Effector memory CD8-positive, alpha-beta T cell (primary cell): ENCODE measurements around the gene RPS27.

ENCODE experiments used
- ATAC-seq: fragments of 150-1000 bp; cut with Tn5 transposase; replicated peaks from 2 replicates; pipeline ENCODE4 v1.10.0; 2021; ENCODE audit warnings: mild to moderate bottlenecking, moderate library complexity
- DNase-seq, 3 experiments: peaks; one replicate each; pipeline ENCODE4 v3.0.0; 2021
- H3K27ac Mint-ChIP-seq, 2 donors: one replicate each; pipeline ENCODE4 v1.8.0; 2022; ENCODE audit warnings: mild to moderate bottlenecking in 2 of 2, mixed read lengths in 2 of 2, moderate library complexity in 2 of 2
- H3K27me3 Mint-ChIP-seq, 2 donors: one replicate each; pipeline ENCODE4 v1.8.0; 2022; ENCODE audit warnings: mixed read lengths in 2 of 2
- H3K36me3 Mint-ChIP-seq: one replicate; pipeline ENCODE4 v1.8.0; 2022; ENCODE audit warnings: mild to moderate bottlenecking, moderate library complexity, mixed read lengths; ENCODE audit not compliant: insufficient read depth
- H3K4me1 Mint-ChIP-seq, 2 donors: one replicate each; pipeline ENCODE4 v1.8.0; 2022; ENCODE audit warnings: low read depth in 2 of 2, mixed read lengths in 2 of 2
- H3K4me3 Mint-ChIP-seq, 2 donors: one replicate each; pipeline ENCODE4 v1.8.0; 2022; ENCODE audit warnings: mild to moderate bottlenecking in 2 of 2, mixed read lengths in 2 of 2, moderate library complexity in 2 of 2
- H3K9me3 Mint-ChIP-seq, 2 donors: one replicate each; pipeline ENCODE4 v1.8.0; 2022; ENCODE audit warnings: mixed read lengths in 2 of 2
- total RNA-seq, 9 experiments: gene quantifications; one replicate each; lab custom pipeline; 2026; lab: John Stamatoyannopoulos, UW

Gene RPS27
- total RNA-seq = 879 to 2,277 (median 1,238) reads per million in 9 experiments

DNA sequence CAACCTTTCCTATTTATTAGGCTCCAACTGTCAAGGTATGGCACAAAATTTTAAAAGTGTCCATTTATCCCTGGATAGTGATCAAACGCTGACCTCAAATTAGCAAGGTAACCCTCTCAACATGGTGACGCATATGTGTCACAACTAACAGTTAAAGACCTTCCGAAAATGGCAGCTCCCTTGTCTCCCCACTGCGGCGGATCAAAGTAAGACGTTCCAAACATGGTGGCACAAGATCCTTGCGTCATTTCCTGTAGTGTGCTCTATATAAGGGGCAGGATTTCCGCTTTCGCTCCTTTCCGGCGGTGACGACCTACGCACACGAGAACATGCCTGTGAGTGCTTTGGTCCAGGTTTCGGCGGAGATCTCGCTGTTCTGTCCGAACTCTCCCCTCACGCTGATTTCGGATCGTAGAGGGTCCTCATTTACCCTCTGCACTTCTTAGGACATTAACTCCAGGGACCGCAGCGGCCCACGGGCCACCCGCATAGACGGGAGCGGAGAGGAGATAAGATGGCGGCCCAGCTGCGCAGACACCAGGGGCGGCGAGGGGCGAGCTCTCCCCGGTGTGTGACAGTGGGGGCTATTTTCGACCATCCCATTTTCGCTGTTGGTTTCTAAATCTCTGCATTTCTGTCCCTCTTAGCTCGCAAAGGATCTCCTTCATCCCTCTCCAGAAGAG, at the start of gene RPS27:
Gene RPS27, plus strand, starts transcription at position 295 of the 683 bp plus-strand sequence. Its CDS starts 35 bp downstream, at position 330.
- ATAC-seq = peak; percentile 89
- H3K27ac Mint-ChIP-seq = peak within 1 kb of the TSS; percentile 96 to 100
- peak within 1 kb of the TSS; percentile 88 to 97 for H3K4me3 Mint-ChIP-seq
- peaks cover 34 to 36% of the 10 kb centered on the region in 2 donors for H3K4me1 Mint-ChIP-seq
- H3K9me3 Mint-ChIP-seq = no peaks in the 10 kb centered on the region
- peaks cover 0 to 5% of the 10 kb centered on the region in 2 donors for H3K27me3 Mint-ChIP-seq
- H3K36me3 Mint-ChIP-seq = peaks cover 54% of the 10 kb centered on the region
- peak; percentile 86 to 89 (median 86) for DNase-seq

DNA sequence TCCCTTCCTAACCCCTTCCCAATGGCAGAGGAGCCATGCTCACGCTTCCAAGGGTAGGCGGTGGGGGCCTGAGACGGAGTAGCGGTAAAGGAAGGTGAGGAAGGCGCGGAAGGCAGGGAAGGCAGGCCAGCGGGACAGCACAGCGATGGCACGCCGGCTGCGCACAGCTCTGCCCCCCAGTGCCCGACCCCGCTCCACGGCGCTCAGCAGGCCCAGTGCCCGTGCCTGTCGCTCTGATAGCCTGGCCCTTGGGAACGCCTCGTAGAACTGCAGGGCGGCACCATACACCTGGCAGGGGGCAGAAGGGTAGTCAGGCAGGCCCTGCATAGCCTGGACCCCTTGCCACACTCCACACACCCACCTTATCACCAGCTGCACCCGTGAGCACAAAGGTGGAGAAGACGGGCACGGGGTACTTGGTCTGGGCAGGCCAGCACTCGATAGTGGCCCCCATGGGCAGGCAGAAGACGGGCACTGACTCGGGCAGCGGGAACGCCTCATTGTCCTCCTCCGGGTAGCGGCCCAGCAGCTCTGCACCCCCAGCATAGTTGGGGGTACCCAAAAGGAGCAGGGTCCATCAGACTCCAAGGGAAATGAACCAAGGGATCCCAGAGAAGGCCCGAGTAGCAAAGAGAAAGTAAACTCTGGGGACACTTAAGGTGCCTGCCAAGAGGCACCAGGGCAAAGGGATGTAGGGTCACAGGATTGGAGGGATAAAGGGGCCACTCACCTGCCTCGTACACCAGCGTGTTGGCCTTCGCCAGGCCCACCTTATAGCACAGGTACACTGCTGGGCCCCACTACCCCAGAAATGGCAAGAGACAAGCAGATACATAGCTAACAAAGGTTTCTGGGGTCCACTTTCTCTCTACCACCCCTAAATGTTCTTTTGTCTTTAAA, 48.5 kb upstream of the RPS27 start:
- no peak for ATAC-seq
- Mint-ChIP-seq H3K4me1 (peaks cover 56 to 59% of the 10 kb centered on the region in 2 donors), H3K4me3 (peak overlapping the region in 1 of 2 donors; percentile 93), H3K27me3 (no peaks in the 10 kb centered on the region), H3K9me3 (no peaks in the 10 kb centered on the region), H3K27ac (peak overlapping the region; percentile 84 to 96), H3K36me3 (peaks cover 66% of the 10 kb centered on the region)
- no peak for DNase-seq

DNA sequence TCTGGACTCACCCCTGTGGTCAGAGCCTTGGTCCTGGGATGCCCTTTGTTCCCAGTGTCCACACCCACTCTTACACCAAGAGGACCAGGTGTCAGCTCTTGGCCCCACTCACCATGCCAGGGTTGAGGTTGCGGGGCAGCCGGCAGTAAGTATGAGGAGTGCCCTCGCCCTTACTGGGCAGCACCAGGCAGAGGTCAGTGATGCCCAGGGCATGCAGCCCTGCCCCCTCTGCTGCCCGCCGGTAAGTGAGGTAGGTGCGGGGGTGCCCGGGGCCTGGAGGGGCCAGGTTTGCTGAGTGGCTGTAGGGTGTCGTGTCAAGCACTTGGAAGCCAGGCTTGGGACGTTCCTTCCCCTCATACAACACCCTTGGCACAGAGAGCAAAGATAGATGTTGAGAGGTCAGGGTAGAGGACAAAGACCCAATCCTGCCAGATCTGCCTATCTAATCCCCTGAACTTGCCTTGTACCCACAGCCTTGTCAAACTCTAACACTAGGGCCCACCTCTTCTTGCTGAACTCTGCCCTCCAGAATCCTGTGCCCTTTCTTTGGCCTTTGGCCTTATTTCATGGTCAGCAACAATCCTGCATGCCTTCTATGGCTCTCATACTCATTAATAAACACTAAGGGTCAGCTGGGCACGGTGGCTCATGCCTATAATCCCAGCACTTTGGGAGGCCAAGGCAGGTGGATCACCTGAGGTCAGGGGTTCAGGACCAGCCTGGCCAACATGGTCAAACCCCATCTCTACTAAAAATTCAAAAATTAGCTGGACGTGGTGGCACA, 47.6 kb upstream of the RPS27 start:
- Mint-ChIP-seq H3K4me3 (peak overlapping the region; percentile 93 to 94), H3K4me1 (peaks cover 54 to 57% of the 10 kb centered on the region in 2 donors), H3K9me3 (no peaks in the 10 kb centered on the region)

DNA sequence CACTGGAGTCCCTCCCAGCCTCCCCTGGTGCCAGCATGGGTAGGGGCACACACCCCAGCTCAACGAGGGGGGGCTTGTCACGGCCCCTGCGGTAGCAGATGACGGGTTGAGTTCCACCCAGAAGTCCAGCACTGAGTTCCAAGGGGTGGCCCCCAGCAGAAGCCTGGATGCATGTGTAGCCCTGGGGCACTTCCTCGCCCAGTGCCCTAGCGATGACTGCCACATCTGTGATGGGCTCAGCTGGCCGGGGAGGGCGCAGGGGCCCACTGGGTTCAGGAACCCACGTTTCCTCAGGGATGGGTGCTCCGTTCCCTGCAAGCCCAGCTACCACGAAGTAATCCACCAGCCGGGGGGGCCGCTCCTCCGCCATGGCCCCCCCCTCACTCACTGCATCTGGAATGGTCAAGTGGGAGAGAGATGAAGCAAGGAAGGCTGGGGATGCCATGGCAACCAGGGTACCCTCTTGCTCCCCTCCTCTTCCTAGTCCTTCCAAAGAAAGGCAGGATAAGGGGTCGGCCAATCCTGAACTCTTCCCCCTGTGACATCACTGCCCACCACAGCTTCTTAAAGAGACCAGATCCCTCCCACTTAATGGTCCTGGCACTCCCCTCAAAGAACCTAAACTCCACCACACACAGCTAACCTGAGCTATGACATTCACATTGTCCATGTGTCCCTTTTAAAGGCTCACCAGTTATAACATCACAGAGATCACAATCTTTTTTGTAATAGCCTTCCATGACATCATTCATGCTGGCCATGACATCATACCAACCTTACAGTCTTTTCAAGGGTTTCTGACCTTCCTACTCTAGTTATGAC, 46.3 kb upstream of the RPS27 start:
- ATAC-seq = no peak
- H3K4me3 Mint-ChIP-seq = peak overlapping the region; percentile 93 to 94
- H3K36me3 Mint-ChIP-seq = peaks cover 65% of the 10 kb centered on the region
- peak overlapping the region; percentile 96 to 97 for H3K27ac Mint-ChIP-seq
- peaks cover 55% of the 10 kb centered on the region in 2 donors for H3K4me1 Mint-ChIP-seq
- H3K9me3 Mint-ChIP-seq = no peaks in the 10 kb centered on the region
- H3K27me3 Mint-ChIP-seq = no peaks in the 10 kb centered on the region
- peak in 1 of 3 experiments; percentile 23 for DNase-seq

More for the DNA sequence above, 47.6 kb upstream of the RPS27 start:
- Mint-ChIP-seq H3K27ac (peak overlapping the region; percentile 84 to 96), H3K36me3 (peaks cover 66% of the 10 kb centered on the region), H3K27me3 (no peaks in the 10 kb centered on the region)
- DNase-seq = no peak
- no peak for ATAC-seq

DNA sequence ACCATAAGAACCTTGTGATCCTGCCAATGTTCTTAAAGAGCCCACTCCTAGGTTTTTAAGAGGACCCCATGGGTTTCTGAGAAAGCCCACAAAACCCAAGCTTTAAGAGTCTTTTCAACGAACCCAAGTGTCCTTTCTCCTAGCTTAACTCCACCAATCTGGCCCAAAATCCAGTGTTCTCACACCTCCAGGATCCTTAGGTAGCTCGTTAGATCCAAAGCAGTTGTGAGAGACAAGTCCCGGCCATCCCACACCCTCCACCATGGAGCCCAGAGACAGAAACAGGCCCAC, 45.8 kb upstream of the RPS27 start:
- Mint-ChIP-seq H3K4me1 (peaks cover 49 to 50% of the 10 kb centered on the region in 2 donors), H3K27ac (peak overlapping the region; percentile 96 to 97), H3K4me3 (peak overlapping the region; percentile 93 to 94), H3K27me3 (no peaks in the 10 kb centered on the region), H3K9me3 (no peaks in the 10 kb centered on the region), H3K36me3 (peaks cover 60% of the 10 kb centered on the region)
- DNase-seq (no peak), ATAC-seq (no peak)

GRCh38 chr1:153945131-153945794, 45.3 kb upstream of the RPS27 start:
- peak; percentile 75 for ATAC-seq
- peak overlapping the region; percentile 93 to 94 for H3K4me3 Mint-ChIP-seq
- no peaks in the 10 kb centered on the region for H3K27me3 Mint-ChIP-seq
- DNase-seq = peak; percentile 79 to 84 (median 83)
- no peaks in the 10 kb centered on the region for H3K9me3 Mint-ChIP-seq
- peaks cover 45 to 46% of the 10 kb centered on the region in 2 donors for H3K4me1 Mint-ChIP-seq
- H3K36me3 Mint-ChIP-seq = peaks cover 63% of the 10 kb centered on the region
- H3K27ac Mint-ChIP-seq = peak overlapping the region; percentile 96 to 97

DNA sequence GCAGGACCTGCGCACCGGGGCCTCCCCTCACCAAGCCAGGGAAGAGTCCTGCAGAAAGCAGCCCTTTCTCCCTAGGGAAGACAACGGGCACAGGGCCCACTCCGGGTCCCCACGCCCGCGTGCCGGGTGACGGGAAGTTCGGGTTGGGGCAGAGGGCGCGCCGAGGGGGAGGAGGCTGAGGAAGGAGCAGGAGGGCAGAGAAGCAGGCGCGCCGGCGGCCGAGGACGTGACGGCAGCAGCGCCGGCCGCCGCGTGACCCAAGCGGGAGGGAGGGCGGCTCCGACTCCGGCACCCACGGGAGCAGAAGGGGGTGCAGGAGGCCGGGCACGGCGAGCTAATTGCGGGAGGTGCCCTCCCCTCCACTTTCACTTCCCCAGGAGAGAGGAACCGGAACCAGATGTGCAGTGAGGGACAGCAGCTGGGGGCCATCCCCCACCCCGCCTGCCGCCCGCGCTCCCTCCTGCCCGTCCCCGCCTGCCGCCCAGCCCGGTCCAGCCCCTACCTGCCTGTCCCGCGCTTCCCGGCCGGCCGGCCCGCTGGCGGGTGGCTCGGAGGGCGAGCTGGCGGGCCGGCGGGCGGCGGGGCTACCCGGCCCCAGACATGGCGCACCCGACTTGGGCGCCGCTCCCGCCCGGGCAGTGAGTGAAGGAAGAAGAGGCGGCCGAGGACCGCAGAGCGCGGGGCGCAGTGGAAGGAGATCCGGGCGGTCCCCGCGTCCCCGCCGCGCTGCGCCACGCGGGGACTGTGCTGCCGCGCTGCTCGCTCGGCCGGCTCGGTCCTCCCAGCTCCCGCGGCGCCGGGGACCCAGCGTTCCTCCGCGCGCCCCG, 44.6 kb upstream of the RPS27 start:
- no peaks in the 10 kb centered on the region for H3K27me3 Mint-ChIP-seq
- peak overlapping the region; percentile 93 to 94 for H3K4me3 Mint-ChIP-seq
- no peaks in the 10 kb centered on the region for H3K9me3 Mint-ChIP-seq
- peaks cover 70% of the 10 kb centered on the region for H3K36me3 Mint-ChIP-seq
- peaks cover 43 to 44% of the 10 kb centered on the region in 2 donors for H3K4me1 Mint-ChIP-seq
- DNase-seq = peak; percentile 72 to 75 (median 74)
- H3K27ac Mint-ChIP-seq = peak overlapping the region; percentile 96 to 97
- ATAC-seq = peak; percentile 67

DNA sequence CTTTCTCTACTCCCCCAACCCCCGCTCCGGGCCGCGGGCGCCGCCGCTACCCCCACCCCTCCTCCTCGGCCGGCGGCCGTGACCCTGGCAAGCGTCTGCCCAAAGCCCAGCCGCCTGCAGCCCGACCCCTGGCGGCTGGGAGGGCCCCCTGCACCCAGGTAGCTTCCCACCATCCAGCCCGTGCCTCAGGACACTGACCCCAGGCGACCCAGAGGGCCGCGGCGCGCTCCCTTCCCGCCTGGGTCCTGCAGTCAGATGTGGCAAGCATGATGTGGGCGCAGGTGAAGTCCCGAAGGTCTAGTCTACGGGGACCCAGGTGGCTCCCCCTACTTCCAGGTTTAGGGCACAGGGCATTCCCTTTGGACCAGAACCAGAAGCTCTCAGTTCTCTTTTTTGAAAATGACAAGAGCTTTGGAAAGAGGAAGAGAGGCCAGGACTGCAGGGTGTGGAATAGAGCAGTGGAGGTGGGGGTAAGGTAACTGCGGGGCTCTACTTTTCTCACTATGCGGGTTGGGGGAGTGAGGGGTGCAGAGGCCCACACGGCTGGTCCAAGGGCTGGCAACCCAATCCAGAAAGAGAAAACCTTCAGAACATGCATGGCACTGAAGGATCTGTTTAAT, 43.8 kb upstream of the RPS27 start, which contains the start of gene DENND4B:
Gene DENND4B, minus strand, starts transcription at position 97 of the 620 bp plus-strand sequence. CDS start 2,344 bp downstream, outside the sequence.
- ATAC-seq (peak; percentile 54), DNase-seq (peak; percentile 65 to 69 (median 66))
- Mint-ChIP-seq H3K4me3 (peak within 1 kb of the TSS; percentile 93 to 94), H3K4me1 (peaks cover 39 to 40% of the 10 kb centered on the region in 2 donors), H3K36me3 (peaks cover 74% of the 10 kb centered on the region), H3K27me3 (no peaks in the 10 kb centered on the region), H3K27ac (peak within 1 kb of the TSS; percentile 96 to 97), H3K9me3 (no peaks in the 10 kb centered on the region)

DNA sequence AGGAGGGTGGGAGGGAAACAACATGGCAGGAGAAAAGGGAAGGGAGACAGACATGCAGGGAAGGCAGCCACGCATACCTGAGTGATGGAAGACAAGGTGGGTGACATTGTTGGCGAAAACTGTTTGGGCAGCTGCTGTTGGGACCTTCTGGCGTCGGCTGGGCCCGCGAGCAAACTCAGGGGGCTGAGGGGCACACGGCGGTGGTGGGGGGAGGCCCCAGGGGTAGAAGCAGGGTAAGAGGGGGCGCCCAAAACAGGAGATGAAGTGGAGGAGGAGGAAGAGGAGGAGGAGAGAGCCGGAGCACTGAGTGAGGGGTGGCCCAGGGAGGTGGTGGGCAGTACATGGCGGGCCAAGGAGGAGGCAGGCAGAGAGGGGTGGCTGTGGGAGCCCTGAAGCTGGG, 39.4 kb upstream of the RPS27 start:
- Mint-ChIP-seq H3K27ac (peak overlapping the region in 1 of 2 donors; percentile 42), H3K4me3 (no peak overlapping the region), H3K9me3 (no peaks in the 10 kb centered on the region), H3K27me3 (no peaks in the 10 kb centered on the region), H3K4me1 (peaks cover 25 to 30% of the 10 kb centered on the region in 2 donors), H3K36me3 (peaks cover 59% of the 10 kb centered on the region)
- ATAC-seq = no peak
- DNase-seq = no peak

DNA sequence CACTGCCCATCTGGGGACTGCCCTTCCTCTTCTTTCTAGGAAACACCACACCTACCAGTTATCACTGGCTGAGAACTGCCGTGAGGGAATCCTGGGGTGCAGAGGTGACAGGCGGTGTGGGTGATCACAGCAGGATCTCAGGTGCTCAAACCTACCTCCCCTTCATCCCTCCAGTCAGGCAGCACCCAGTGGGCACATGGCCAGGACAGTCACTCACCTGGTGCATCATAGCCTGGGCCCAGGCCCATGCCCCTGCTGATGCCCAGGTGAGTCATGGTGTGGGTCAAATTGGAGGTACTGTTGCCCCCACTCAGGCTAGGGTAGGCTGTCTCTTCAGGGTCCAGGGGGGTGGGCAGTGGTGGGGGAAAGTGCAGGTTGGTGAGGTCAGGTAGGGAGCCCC, 38.8 kb upstream of the RPS27 start:
- ATAC-seq (no peak), DNase-seq (no peak)
- H3K9me3 Mint-ChIP-seq = no peaks in the 10 kb centered on the region
- peaks cover 29 to 34% of the 10 kb centered on the region in 2 donors for H3K4me1 Mint-ChIP-seq
- H3K36me3 Mint-ChIP-seq = peaks cover 59% of the 10 kb centered on the region
- H3K27ac Mint-ChIP-seq = peak overlapping the region in 1 of 2 donors; percentile 42
- no peaks in the 10 kb centered on the region for H3K27me3 Mint-ChIP-seq
- H3K4me3 Mint-ChIP-seq = no peak overlapping the region

DNA sequence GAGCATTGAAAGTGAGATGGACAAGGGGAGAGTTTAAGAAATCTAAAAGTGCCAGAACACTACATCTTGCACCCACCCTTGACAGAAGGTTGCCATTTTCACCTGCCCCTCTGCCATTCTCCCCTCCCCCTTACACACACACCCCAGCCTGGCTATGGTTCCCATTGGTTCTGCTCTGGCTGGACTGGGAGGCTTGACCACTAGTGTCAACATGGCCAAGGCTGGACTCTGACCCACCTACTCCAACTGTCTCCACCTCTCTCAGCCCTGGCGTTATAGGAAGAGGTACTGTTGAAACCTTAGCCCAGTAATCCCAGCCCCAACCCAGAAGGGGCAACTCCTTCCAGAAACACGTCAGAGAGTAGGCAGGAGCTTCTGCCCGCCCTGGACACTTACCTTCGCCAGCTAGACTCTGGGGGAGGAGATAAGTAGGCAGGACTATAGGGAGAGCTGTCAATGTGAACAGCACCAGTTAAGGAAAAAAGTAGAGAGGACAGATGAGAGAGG, 36.6 kb upstream of the RPS27 start:
- ATAC-seq = no peak
- Mint-ChIP-seq H3K27ac (peak overlapping the region; percentile 67 to 92), H3K27me3 (no peaks in the 10 kb centered on the region), H3K4me3 (no peak overlapping the region), H3K36me3 (peaks cover 49% of the 10 kb centered on the region), H3K9me3 (no peaks in the 10 kb centered on the region), H3K4me1 (peaks cover 34 to 39% of the 10 kb centered on the region in 2 donors)
- no peak for DNase-seq
